Thoracic aorta (tissue), 2 donors: ENCODE results near the gene FKBP4. TPM values are rescaled to one million over a fixed set of nuclear protein-coding genes. Genes with fewer than 3 reads are reported as not detected.

Experiments
- ATAC-seq: fragments of 150-250 bp; one replicate; pipeline ENCODE4 v1.8.0; 2017; ENCODE audit warnings: low read depth; ENCODE audit not compliant: insufficient number of reproducible peaks, low FRiP score
- DNase-seq: peaks from one replicate; pipeline ENCODE4 v3.0.0-alpha.2; 2020; ENCODE audit warnings: low spot score
- H3K27ac ChIP-seq, 2 donors: fragments of 200-600 bp; sonication (generic); 1 replicate in 1 of 2; 2 replicates in 1 of 2; pipeline ENCODE4 v1.5.1; 2016; ENCODE audit warnings: mild to moderate bottlenecking in 2 of 2, moderate library complexity in 2 of 2
- H3K27me3 ChIP-seq: fragments of 200-600 bp; sonication (generic); replicated peaks from 2 replicates; pipeline ENCODE4 v1.6.0; 2016; ENCODE audit warnings: mild to moderate bottlenecking; ENCODE audit not compliant: insufficient read depth
- H3K36me3 ChIP-seq: fragments of 200-600 bp; sonication (generic); one replicate; pipeline ENCODE4 v1.5.1; 2016
- H3K4me1 ChIP-seq, 2 donors: fragments of 200-600 bp; sonication (generic); 1 replicate in 1 of 2; 2 replicates in 1 of 2; pipeline versions ENCODE4 v1.5.1 to v1.6.0; 2016; ENCODE audit warnings: low read depth in 2 of 2, mild to moderate bottlenecking in 1 of 2; ENCODE audit not compliant: control insufficient read depth in 1 of 2
- H3K4me3 ChIP-seq: fragments of 200-600 bp; sonication (generic); 2 replicates; pipeline ENCODE4 v1.5.1; 2016; ENCODE audit warnings: mild to moderate bottlenecking
- H3K9me3 ChIP-seq: fragments of 200-600 bp; sonication (generic); 2 replicates; pipeline ENCODE4 v1.5.1; 2016
- total RNA-seq, 2 donors: library from RNA; depleted of rRNA; stranded (reverse); fragments of >200 nt; gene quantifications; one replicate each; pipeline versions ENCODE4 v1.1.0 to v1.2.3, GENCODE V29; 2016
- TF ChIP-seq, protein P1 (sequence below): fragments of 200-600 bp; sonication (generic); IDR thresholded peaks from one replicate; pipeline ENCODE4 v1.5.1; 2019; ENCODE audit warnings: antibody characterized with exemption

FKBP4 gene
- total RNA-seq, 2 donors from 2014 or later: 26.6 to 30.5 TPM

DNA sequence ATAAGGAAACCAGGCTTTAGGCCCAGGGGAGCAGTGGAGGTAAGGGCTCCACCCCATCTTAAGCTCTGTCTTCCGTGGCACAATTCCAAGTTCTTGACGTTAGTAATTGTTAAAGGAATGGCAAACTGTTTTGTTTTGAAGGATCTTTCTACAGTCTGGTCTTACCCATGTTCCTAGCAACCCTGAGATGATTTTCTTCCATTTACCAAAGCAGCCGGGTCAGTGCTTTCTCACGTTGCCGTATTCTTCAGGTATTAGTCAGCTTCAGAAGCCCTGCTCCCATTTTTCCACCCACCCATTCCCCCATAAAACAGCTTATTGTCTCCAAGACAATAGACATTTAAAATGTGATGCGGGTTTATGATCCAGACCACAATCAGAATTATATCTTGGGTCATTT is 29.8 kb downstream of the FKBP4 start:
- no peak overlapping the region for H3K4me3 ChIP-seq
- H3K27ac ChIP-seq: no peak overlapping the region
- peaks cover 67% of the 10 kb centered on the region for H3K36me3 ChIP-seq
- TF ChIP-seq, protein P1, sequence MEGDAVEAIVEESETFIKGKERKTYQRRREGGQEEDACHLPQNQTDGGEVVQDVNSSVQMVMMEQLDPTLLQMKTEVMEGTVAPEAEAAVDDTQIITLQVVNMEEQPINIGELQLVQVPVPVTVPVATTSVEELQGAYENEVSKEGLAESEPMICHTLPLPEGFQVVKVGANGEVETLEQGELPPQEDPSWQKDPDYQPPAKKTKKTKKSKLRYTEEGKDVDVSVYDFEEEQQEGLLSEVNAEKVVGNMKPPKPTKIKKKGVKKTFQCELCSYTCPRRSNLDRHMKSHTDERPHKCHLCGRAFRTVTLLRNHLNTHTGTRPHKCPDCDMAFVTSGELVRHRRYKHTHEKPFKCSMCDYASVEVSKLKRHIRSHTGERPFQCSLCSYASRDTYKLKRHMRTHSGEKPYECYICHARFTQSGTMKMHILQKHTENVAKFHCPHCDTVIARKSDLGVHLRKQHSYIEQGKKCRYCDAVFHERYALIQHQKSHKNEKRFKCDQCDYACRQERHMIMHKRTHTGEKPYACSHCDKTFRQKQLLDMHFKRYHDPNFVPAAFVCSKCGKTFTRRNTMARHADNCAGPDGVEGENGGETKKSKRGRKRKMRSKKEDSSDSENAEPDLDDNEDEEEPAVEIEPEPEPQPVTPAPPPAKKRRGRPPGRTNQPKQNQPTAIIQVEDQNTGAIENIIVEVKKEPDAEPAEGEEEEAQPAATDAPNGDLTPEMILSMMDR: no peak
- no peaks in the 10 kb centered on the region for H3K27me3 ChIP-seq
- DNase-seq: no peak
- no peak for ATAC-seq
- H3K4me1 ChIP-seq: no peaks in the 10 kb centered on the region
- no peaks in the 10 kb centered on the region for H3K9me3 ChIP-seq

DNA sequence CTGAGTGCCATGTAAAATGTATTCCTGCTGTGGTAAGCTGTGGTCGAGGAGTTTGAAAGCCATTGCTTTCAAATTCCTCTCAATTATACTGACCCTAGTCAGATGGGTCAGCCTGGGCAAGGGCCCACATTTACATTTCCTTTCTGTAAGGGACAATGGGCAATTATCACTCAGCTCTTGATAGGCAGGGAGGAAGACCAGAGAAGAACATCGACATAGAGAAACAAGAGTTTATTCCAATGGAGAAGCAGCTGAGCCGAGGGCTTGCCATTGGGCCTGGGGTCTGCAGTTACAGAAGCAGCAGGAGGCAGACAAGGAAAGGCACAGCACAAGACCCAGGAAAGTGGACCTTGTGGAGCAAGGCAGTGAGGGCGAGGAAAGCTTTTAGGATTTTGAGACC is 30.4 kb downstream of the FKBP4 start:
- H3K36me3 ChIP-seq: peaks cover 62% of the 10 kb centered on the region
- H3K4me1 ChIP-seq: no peaks in the 10 kb centered on the region
- no peak for DNase-seq
- no peak overlapping the region for H3K4me3 ChIP-seq
- no peak for ATAC-seq
- H3K27ac ChIP-seq: no peak overlapping the region
- H3K27me3 ChIP-seq: no peaks in the 10 kb centered on the region
- TF ChIP-seq, protein P1: no peak
- no peaks in the 10 kb centered on the region for H3K9me3 ChIP-seq

DNA sequence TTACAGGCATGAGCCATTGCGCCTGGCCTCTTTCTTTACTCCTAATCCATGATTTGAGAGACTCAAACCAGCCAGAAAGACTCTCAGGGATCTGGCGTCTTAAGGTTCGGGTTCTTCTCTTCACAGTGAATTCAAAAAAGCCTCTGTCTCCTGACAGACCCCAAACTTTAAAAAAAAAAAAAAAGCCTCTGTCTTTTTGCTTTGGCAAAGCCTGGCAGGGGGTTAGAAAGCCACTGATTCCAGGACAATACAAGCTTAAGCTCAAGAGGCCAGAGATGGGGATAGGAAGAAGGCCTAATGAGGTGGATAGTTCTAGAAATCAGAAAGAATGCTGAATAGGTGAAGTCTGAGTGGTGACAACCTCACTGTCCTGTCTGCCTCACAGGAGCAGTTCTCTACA is 31.3 kb downstream of the FKBP4 start:
- no peaks in the 10 kb centered on the region for H3K4me1 ChIP-seq
- H3K36me3 ChIP-seq: peaks cover 57% of the 10 kb centered on the region
- no peak for DNase-seq
- TF ChIP-seq, protein P1: no peak
- no peak overlapping the region for H3K4me3 ChIP-seq
- H3K27ac ChIP-seq: no peak overlapping the region
- no peaks in the 10 kb centered on the region for H3K27me3 ChIP-seq
- ATAC-seq: no peak
- H3K9me3 ChIP-seq: no peaks in the 10 kb centered on the region

GRCh38 chr12:2826721-2827515 is 32.1 kb downstream of the FKBP4 start:
- ATAC-seq: no peak
- peaks cover 49% of the 10 kb centered on the region for H3K36me3 ChIP-seq
- no peaks in the 10 kb centered on the region for H3K9me3 ChIP-seq

GRCh38 chr12:2829275-2829674 is 34.5 kb downstream of the FKBP4 start:
- Histone ChIP-seq H3K27ac (no peak overlapping the region), H3K36me3 (peaks cover 27% of the 10 kb centered on the region), H3K4me3 (no peak overlapping the region), H3K9me3 (no peaks in the 10 kb centered on the region), H3K27me3 (no peaks in the 10 kb centered on the region), H3K4me1 (peaks cover 0 to 10% of the 10 kb centered on the region in 2 donors)
- TF ChIP-seq, protein P1: no peak
- ATAC-seq (no peak), DNase-seq (no peak)

More at GRCh38 chr12:2826721-2827515, 32.1 kb downstream of the FKBP4 start:
- Histone ChIP-seq H3K27ac (no peak overlapping the region), H3K27me3 (no peaks in the 10 kb centered on the region), H3K4me3 (no peak overlapping the region), H3K4me1 (no peaks in the 10 kb centered on the region)
- TF ChIP-seq, protein P1: no peak
- no peak for DNase-seq
